KMS-11 (cell line): ENCODE data around the gene FAU.

ENCODE experiments used
- H2AFZ ChIP-seq: fragments of 200-600 bp; sonication (generic); 2 replicates; pipeline ENCODE4 v1.6.1; 2016; ENCODE audit warnings: antibody characterized with exemption, mixed run types, low read depth
- H3K27ac ChIP-seq: fragments of 200-600 bp; sonication (generic); 2 replicates; pipeline ENCODE4 v1.6.1; 2016; ENCODE audit warnings: mild to moderate bottlenecking, mixed run types
- H3K27me3 ChIP-seq: fragments of 200-600 bp; sonication (generic); 2 replicates; pipeline ENCODE4 v1.6.1; 2017; ENCODE audit warnings: mild to moderate bottlenecking, low read depth, mixed run types, moderate library complexity; ENCODE audit not compliant: insufficient read depth
- H3K36me3 ChIP-seq: fragments of 200-600 bp; sonication (generic); 2 replicates; pipeline ENCODE4 v1.6.1; 2017; ENCODE audit warnings: mild to moderate bottlenecking, mixed run types; ENCODE audit not compliant: insufficient read depth
- H3K4me1 ChIP-seq: fragments of 200-600 bp; sonication (generic); 2 replicates; pipeline ENCODE4 v1.6.1; 2016; ENCODE audit warnings: mild to moderate bottlenecking, low read depth, mixed run types; ENCODE audit not compliant: poor library complexity, severe bottlenecking
- H3K4me2 ChIP-seq: fragments of 200-600 bp; sonication (generic); 2 replicates; pipeline ENCODE4 v1.7.0; 2016; ENCODE audit warnings: mild to moderate bottlenecking, mixed run types
- H3K4me3 ChIP-seq: fragments of 200-600 bp; sonication (generic); IDR thresholded peaks from 2 replicates; pipeline ENCODE4 v1.6.1; 2017; ENCODE audit warnings: low read depth, low read length, mixed read lengths; ENCODE audit not compliant: insufficient read depth
- H3K79me2 ChIP-seq: fragments of 200-600 bp; sonication (generic); 2 replicates; pipeline ENCODE4 v1.6.1; 2016; ENCODE audit warnings: low read depth, mixed run types; ENCODE audit not compliant: insufficient read depth
- H3K9ac ChIP-seq: fragments of 200-600 bp; sonication (generic); 2 replicates; pipeline ENCODE4 v1.6.1; 2016; ENCODE audit warnings: mild to moderate bottlenecking, mixed run types
- H4K20me1 ChIP-seq: fragments of 200-600 bp; sonication (generic); 2 replicates; pipeline ENCODE4 v1.6.1; 2016; ENCODE audit warnings: mild to moderate bottlenecking, mixed run types; ENCODE audit not compliant: insufficient read depth
- TF ChIP-seq, protein P1 (sequence below): fragments of 200-600 bp; sonication (generic); conservative IDR thresholded peaks from 2 replicates; pipeline ENCODE4 v1.6.1; 2017; ENCODE audit warnings: low read depth, mild to moderate bottlenecking, antibody characterized with exemption, low read length, moderate library complexity, mixed read lengths

FAU gene

DNA sequence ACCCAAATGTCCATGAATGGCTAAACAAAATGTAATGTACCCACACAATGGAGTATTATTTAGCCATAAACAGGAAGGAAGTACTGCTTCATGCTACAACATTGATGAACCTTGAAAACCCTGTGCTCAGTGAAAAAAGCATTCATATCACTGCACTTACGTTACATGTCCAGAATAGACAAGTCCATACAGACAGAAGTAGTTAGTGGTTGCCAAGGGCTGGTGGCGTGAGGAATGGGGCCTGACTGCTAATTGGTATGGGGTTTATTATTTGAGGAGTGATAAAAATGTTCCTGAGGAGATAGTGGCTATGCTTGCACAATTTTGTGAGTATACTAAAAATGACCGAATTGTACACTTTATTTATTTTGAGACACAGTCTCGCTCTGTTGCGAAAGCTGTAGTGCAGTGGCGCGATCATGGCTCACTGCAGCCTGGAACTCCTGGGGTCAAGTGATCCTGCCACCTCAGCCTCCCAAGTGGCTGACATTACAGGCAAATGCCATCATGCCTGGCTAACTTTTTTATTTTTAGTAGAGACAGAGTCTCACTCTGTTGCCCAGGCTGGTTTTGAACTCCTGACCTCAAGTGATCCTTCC is 20.1 kb upstream of the FAU start:
- Histone ChIP-seq H3K9ac (no peak overlapping the region), H3K27ac (no peak overlapping the region)

DNA sequence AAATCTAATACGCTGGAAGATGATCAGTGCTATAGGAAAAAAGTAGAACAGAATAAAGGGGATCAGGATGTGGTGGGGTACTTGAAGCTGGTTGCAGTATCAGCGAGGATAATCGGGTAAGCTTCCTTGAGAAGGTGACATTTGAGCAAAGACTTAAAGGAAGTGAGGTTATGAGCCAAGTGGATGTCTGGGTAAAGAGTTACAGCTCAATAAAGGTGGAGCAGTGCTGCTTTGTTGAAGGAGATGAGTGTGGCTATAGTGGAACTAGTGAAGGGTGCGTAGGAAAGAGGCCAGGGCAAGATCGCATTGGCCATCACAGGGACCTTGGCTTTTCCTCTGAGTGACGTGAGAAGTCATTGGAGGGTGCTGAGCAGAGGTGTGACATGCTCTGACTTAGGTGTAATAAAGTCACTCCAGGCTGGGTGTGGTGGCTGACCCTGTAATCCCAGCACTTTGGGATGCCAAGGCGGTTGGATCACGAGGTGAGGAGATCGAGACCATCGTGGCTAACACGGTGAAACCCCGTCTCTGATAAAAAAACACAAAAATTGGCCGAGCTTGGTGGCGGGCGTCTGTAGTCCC is 14.7 kb upstream of the FAU start:
- Histone ChIP-seq H3K9ac (no peak overlapping the region), H3K27ac (no peak overlapping the region), H4K20me1 (no peaks in the 10 kb centered on the region), H3K79me2 (peaks cover 14% of the 10 kb centered on the region), H2AFZ (no peak overlapping the region), H3K36me3 (no peaks in the 10 kb centered on the region), H3K4me3 (no peak overlapping the region), H3K27me3 (no peaks in the 10 kb centered on the region), H3K4me2 (peak overlapping the region; percentile 80; the same call in 1 of the 2 replicates), H3K4me1 (peaks cover 25% of the 10 kb centered on the region)
- TF ChIP-seq, protein P1, sequence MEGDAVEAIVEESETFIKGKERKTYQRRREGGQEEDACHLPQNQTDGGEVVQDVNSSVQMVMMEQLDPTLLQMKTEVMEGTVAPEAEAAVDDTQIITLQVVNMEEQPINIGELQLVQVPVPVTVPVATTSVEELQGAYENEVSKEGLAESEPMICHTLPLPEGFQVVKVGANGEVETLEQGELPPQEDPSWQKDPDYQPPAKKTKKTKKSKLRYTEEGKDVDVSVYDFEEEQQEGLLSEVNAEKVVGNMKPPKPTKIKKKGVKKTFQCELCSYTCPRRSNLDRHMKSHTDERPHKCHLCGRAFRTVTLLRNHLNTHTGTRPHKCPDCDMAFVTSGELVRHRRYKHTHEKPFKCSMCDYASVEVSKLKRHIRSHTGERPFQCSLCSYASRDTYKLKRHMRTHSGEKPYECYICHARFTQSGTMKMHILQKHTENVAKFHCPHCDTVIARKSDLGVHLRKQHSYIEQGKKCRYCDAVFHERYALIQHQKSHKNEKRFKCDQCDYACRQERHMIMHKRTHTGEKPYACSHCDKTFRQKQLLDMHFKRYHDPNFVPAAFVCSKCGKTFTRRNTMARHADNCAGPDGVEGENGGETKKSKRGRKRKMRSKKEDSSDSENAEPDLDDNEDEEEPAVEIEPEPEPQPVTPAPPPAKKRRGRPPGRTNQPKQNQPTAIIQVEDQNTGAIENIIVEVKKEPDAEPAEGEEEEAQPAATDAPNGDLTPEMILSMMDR: no peak

More for the DNA sequence above, 20.1 kb upstream of the FAU start:
- Histone ChIP-seq H3K79me2 (no peaks in the 10 kb centered on the region), H2AFZ (no peak overlapping the region), H3K36me3 (no peaks in the 10 kb centered on the region), H3K4me3 (no peak overlapping the region), H3K27me3 (no peaks in the 10 kb centered on the region), H3K4me1 (no peaks in the 10 kb centered on the region), H4K20me1 (no peaks in the 10 kb centered on the region), H3K4me2 (no peak overlapping the region)
- TF ChIP-seq, protein P1: no peak

DNA sequence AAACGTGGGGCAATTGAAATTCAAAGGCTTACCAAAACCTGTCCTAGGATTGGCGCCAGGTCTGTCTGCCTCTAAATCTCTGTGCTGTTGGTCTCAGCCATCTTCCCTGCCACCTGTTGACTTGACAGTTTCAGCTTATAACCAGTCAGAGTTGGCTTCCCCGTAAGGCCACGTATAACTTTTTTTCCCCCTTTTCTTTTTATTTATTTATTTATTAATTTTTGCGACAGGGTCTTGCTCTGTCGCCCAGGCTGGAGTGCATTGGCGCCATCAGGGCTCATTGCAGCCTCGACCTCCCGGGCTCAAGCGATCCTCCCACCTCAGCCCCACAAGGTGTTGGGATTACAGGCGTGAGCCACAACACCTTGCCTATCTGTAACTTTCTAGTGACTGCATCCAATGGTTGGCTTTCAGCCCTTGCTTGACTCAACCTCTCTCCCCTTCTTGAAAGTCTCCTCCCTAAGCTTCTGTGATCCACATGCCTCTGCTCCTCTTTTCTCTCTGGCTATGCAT is 13.8 kb upstream of the FAU start:
- Histone ChIP-seq H3K4me2 (peak overlapping the region; percentile 80), H3K4me3 (no peak overlapping the region), H3K79me2 (peaks cover 14% of the 10 kb centered on the region), H3K27ac (peak overlapping the region; percentile 94), H3K4me1 (peaks cover 25% of the 10 kb centered on the region), H2AFZ (peak overlapping the region; percentile 48; the same call in 1 of the 2 replicates), H3K36me3 (no peaks in the 10 kb centered on the region), H3K9ac (peak overlapping the region; percentile 99), H3K27me3 (no peaks in the 10 kb centered on the region), H4K20me1 (no peaks in the 10 kb centered on the region)
- TF ChIP-seq, protein P1: no peak

DNA sequence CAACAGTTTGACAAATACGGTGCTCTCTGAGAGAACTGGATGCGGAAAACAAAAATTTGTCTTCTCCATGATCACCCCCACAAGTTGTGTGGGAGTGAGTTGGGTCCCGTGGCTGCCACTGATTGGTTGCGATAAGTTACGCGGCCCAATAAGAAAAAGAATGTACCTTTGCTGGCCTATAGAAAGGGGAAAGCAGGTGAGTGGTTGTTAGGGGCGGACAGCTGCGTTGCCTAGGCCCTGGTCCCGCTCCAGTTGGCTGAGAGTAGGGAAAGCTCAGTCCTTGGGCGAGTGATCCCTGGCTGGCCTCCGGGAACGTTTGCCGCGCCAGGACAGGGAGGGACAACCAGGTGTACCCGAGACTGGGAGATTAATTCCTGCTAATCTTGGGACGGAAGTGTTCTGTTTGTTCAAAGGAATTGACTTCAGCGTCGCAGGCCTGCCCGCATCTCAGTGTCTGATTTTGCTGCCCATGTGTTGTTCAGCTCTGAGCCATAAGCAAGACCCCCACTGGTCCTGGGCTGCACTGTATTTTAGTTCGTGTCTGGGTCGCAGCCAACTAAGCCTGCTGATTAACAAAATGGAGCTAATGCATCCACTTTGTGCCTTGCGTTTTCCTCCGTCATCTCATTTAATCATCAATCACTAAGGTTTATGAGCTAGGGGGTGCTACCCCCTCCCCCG is 13.2 kb upstream of the FAU start:
- peaks cover 25% of the 10 kb centered on the region for H3K4me1 ChIP-seq
- peak overlapping the region; percentile 99 for H3K9ac ChIP-seq
- H3K4me2 ChIP-seq: peak overlapping the region; percentile 80
- no peaks in the 10 kb centered on the region for H4K20me1 ChIP-seq
- H2AFZ ChIP-seq: peak overlapping the region; percentile 48
- H3K36me3 ChIP-seq: no peaks in the 10 kb centered on the region
- no peaks in the 10 kb centered on the region for H3K27me3 ChIP-seq
- TF ChIP-seq, protein P1: no peak
- H3K79me2 ChIP-seq: peaks cover 14% of the 10 kb centered on the region
- peak overlapping the region; percentile 94 for H3K27ac ChIP-seq
- H3K4me3 ChIP-seq: peak overlapping the region; percentile 37
